KMS-11 (cell line): Measurements from ENCODE around the gene ATF6B.

Experiments
- H2AFZ ChIP-seq: fragments of 200-600 bp; sonication (generic); 2 replicates; pipeline ENCODE4 v1.6.1; 2016; ENCODE audit warnings: antibody characterized with exemption, mixed run types, low read depth
- H3K27ac ChIP-seq: fragments of 200-600 bp; sonication (generic); 2 replicates; pipeline ENCODE4 v1.6.1; 2016; ENCODE audit warnings: mild to moderate bottlenecking, mixed run types
- H3K27me3 ChIP-seq: fragments of 200-600 bp; sonication (generic); 2 replicates; pipeline ENCODE4 v1.6.1; 2017; ENCODE audit warnings: mild to moderate bottlenecking, low read depth, mixed run types, moderate library complexity; ENCODE audit not compliant: insufficient read depth
- H3K36me3 ChIP-seq: fragments of 200-600 bp; sonication (generic); 2 replicates; pipeline ENCODE4 v1.6.1; 2017; ENCODE audit warnings: mild to moderate bottlenecking, mixed run types; ENCODE audit not compliant: insufficient read depth
- H3K4me1 ChIP-seq: fragments of 200-600 bp; sonication (generic); 2 replicates; pipeline ENCODE4 v1.6.1; 2016; ENCODE audit warnings: mild to moderate bottlenecking, low read depth, mixed run types; ENCODE audit not compliant: poor library complexity, severe bottlenecking
- H3K4me2 ChIP-seq: fragments of 200-600 bp; sonication (generic); 2 replicates; pipeline ENCODE4 v1.7.0; 2016; ENCODE audit warnings: mild to moderate bottlenecking, mixed run types
- H3K4me3 ChIP-seq: fragments of 200-600 bp; sonication (generic); IDR thresholded peaks from 2 replicates; pipeline ENCODE4 v1.6.1; 2017; ENCODE audit warnings: low read depth, low read length, mixed read lengths; ENCODE audit not compliant: insufficient read depth
- H3K79me2 ChIP-seq: fragments of 200-600 bp; sonication (generic); 2 replicates; pipeline ENCODE4 v1.6.1; 2016; ENCODE audit warnings: low read depth, mixed run types; ENCODE audit not compliant: insufficient read depth
- H3K9ac ChIP-seq: fragments of 200-600 bp; sonication (generic); 2 replicates; pipeline ENCODE4 v1.6.1; 2016; ENCODE audit warnings: mild to moderate bottlenecking, mixed run types
- H4K20me1 ChIP-seq: fragments of 200-600 bp; sonication (generic); 2 replicates; pipeline ENCODE4 v1.6.1; 2016; ENCODE audit warnings: mild to moderate bottlenecking, mixed run types; ENCODE audit not compliant: insufficient read depth
- TF ChIP-seq, protein P1 (sequence below): fragments of 200-600 bp; sonication (generic); conservative IDR thresholded peaks from 2 replicates; pipeline ENCODE4 v1.6.1; 2017; ENCODE audit warnings: low read depth, mild to moderate bottlenecking, antibody characterized with exemption, low read length, moderate library complexity, mixed read lengths

The ATF6B gene

DNA sequence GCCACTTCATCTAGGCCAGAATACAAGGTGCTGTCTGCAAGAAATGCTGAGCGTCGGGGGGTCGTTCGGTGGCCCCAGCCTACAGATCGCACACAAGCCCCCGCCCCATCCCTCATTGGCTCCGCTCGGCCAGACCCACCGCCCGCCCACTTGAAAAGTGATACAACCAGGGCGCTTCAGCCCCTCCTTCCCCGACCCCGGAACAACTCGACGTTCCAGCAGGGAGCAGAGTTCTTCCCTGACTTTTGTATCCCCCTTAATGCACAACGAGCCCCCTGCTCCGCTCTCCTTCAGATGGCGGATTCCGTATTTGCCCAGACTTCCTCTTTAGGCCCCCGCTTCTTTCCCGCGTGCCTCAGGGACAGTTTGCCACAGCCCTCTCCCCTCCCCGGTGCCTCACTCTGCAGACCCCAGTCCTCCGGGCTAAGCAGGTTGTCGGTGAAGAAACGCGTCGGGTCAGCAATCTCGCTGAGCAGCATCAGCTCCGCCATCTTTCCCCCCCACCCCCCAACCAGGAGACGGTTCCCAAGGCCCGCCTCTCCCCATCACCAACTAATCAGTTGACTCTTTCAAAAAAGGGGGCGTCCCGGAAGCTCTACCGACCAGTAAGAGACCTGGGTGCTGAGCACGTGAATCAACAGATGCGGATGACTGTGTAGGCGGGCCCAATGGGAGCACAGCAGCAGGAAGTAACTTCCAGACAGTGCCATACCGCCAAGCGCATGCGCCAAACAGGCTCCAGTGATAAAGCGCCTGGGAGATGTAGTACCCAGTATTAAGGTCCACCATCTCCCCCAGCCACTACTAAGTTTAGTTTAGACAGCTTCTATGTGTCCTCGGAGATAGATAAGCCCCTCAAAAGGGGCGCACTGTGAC lies at the start of gene ATF6B:
TSS of gene ATF6B (minus strand) at position 530 of the 876 bp plus-strand sequence. CDS start at position 491, 39 bp downstream.
- Histone ChIP-seq H3K4me1 (peaks cover 22% of the 10 kb centered on the region), H3K4me2 (peak within 1 kb of the TSS; percentile 92), H3K27me3 (no peaks in the 10 kb centered on the region), H3K79me2 (peaks cover 13% of the 10 kb centered on the region), H3K36me3 (no peaks in the 10 kb centered on the region; the same call in 1 of the 2 replicates), H3K27ac (peak within 1 kb of the TSS; percentile 51), H3K4me3 (no peak within 1 kb of the TSS), H3K9ac (peak within 1 kb of the TSS; percentile 80), H2AFZ (peak within 1 kb of the TSS; percentile 77), H4K20me1 (no peaks in the 10 kb centered on the region)
- TF ChIP-seq, protein P1, sequence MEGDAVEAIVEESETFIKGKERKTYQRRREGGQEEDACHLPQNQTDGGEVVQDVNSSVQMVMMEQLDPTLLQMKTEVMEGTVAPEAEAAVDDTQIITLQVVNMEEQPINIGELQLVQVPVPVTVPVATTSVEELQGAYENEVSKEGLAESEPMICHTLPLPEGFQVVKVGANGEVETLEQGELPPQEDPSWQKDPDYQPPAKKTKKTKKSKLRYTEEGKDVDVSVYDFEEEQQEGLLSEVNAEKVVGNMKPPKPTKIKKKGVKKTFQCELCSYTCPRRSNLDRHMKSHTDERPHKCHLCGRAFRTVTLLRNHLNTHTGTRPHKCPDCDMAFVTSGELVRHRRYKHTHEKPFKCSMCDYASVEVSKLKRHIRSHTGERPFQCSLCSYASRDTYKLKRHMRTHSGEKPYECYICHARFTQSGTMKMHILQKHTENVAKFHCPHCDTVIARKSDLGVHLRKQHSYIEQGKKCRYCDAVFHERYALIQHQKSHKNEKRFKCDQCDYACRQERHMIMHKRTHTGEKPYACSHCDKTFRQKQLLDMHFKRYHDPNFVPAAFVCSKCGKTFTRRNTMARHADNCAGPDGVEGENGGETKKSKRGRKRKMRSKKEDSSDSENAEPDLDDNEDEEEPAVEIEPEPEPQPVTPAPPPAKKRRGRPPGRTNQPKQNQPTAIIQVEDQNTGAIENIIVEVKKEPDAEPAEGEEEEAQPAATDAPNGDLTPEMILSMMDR = no peak

DNA sequence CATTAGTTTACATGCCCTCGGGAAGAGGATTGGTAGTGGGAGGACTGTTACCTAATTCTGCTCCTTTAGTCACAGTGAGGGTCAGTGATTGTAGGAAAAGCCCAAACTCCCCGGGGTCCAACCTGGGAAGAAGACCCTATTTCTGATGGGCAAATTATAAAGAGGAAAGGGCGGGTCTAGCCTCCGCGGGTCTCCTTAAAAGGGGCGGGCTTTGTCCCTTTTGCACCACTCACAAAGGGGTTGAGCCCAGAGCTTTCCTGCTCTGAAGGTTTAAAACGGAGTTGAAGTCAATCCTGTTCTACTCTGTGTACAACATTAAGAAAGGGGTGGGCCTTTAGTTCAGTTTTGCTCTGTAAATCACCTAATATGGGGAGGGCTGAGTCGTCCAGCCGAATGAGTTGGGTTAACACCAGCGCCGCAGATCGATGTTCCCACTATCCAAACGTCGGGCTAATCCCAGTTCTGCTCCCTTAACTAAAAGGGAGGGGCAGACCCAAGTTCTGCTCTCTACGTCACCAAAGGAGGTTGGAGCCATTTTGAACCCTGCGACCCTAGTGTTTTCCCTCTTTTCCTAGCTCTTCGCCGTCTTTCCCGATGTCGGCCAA lies 49.2 kb upstream of the ATF6B start:
- Histone ChIP-seq H3K27me3 (no peaks in the 10 kb centered on the region), H3K4me1 (peaks cover 21% of the 10 kb centered on the region), H4K20me1 (no peaks in the 10 kb centered on the region), H3K27ac (peak overlapping the region; percentile 72), H3K79me2 (no peaks in the 10 kb centered on the region), H3K9ac (peak overlapping the region; percentile 67), H3K4me2 (peak overlapping the region; percentile 97), H3K36me3 (no peaks in the 10 kb centered on the region), H2AFZ (peak overlapping the region; percentile 68), H3K4me3 (peak overlapping the region; percentile 16)
- TF ChIP-seq, protein P1 = no peak

DNA sequence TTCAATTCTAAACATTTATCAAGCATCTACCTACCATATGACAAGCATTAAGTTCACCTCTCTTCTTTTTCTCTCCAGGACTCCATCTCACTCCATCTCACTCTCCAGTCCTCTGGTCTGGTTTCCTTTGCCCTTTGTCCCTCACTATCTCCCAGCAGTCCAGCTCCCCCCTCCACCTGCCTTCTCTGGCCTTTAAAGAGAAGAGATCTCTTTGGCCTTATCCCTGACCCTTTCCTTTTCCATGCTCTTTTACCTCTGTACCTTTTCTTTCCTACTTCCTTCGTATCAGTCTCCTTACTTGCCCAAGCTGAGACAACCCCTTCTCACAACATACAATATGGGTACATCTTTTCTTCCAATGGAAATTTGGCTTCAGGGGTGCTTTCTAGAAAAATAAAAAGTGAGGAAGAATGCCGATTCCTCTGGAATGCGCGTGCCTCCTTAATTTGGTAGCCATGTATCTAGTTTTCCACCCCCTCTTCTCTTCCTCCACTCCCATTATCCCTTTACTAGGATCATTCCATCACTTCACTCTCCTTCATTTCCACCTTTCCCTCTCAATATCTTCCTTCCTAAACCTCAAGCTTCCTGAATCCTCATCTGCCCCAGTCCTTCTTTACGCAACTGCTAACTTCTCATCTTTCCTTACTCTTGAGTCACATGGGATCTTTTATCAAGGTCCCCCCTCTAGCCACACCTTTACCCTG lies 48.6 kb upstream of the ATF6B start:
- peak overlapping the region; percentile 67; the same call in 1 of the 2 replicates for H3K9ac ChIP-seq
- H2AFZ ChIP-seq = peak overlapping the region; percentile 68; the same call in 1 of the 2 replicates
- H3K27me3 ChIP-seq = no peaks in the 10 kb centered on the region
- TF ChIP-seq, protein P1 = no peak
- peak overlapping the region; percentile 72 for H3K27ac ChIP-seq
- H3K4me3 ChIP-seq = peak overlapping the region; percentile 16
- H3K79me2 ChIP-seq = no peaks in the 10 kb centered on the region
- H3K4me1 ChIP-seq = peaks cover 21% of the 10 kb centered on the region
- no peaks in the 10 kb centered on the region for H3K36me3 ChIP-seq
- H4K20me1 ChIP-seq = no peaks in the 10 kb centered on the region
- peak overlapping the region; percentile 97 for H3K4me2 ChIP-seq

DNA sequence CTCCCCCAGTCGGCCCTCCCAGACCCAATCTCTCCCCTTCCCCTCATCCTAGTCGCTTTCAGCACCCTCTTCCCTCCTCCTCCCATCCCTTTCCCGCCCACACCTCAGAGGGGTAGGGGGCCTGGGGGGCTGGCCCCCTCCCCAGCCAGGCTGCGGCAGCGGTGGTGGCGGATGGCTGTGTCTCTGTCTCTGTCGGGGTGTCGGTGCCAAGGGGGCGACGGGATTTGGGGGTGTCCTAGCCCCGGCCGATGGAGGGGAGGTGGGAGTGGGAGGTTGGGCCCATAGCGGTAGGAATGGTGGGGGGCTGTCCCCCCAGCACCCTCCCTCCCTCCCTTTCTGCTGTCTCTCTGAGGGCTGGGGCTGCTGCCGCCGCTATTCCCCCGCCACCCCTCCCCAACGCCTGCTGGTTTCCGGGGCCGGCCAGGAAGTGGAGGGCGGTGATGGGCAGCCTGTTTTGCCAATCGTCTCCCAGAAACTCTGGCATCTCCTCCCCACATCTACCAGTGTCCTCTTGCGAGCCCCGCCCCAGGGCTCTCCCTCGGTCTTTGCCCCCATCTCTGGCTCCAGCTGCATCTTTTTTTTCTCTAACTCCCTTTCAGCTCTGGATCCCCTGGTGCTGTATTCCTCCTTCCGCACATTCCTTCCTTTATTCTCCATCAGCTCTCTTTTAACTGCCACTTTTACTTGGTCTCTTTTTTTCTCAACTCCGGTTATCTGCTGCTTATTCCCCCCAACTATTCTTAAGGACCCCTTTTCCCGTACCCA lies 47.8 kb upstream of the ATF6B start, which contains the start of gene AGPAT1:
TSS of gene AGPAT1 (minus strand) at position 374 of the 765 bp plus-strand sequence. CDS start 4,588 bp downstream, outside the sequence.
- TF ChIP-seq, protein P1 = no peak
- Histone ChIP-seq H3K4me3 (peak within 1 kb of the TSS; percentile 16), H3K27ac (peak within 1 kb of the TSS; percentile 72; the same call in 1 of the 2 replicates), H3K9ac (peak within 1 kb of the TSS; percentile 68), H3K4me2 (peak within 1 kb of the TSS; percentile 97), H3K79me2 (no peaks in the 10 kb centered on the region), H3K27me3 (no peaks in the 10 kb centered on the region), H4K20me1 (no peaks in the 10 kb centered on the region), H2AFZ (peak within 1 kb of the TSS; percentile 75; the same call in 1 of the 2 replicates), H3K36me3 (no peaks in the 10 kb centered on the region), H3K4me1 (peaks cover 21% of the 10 kb centered on the region)
